Heart right ventricle (tissue), 16 donors: ENCODE results near the gene MED29. TPM values are rescaled to one million over a fixed set of nuclear protein-coding genes. Genes with fewer than 3 reads are reported as not detected.

Experiments used
- ATAC-seq, 8 donors: fragments of 200-7000 bp; cut with Tn5 transposase; one replicate each; pipeline ENCODE4 v1.9.1; 2020; ENCODE audit warnings: mild to moderate bottlenecking in 8 of 8, moderate library complexity in 8 of 8, moderate number of reproducible peaks in 1 of 8
- DNase-seq, 2 donors: peaks; one replicate each; pipeline ENCODE4 v3.0.0-alpha.2; 2020
- H3K27ac ChIP-seq, 10 donors: fragments of 200-600 bp; sonication (generic) in 2 of 10; one replicate each; pipeline versions ENCODE4 v1.5.0 to v1.8.0; 2020 to 2022; ENCODE audit warnings: mild to moderate bottlenecking in 3 of 10
- H3K27me3 ChIP-seq, 7 donors: fragments of 200-600 bp; one replicate each; pipeline ENCODE4 v1.8.0; 2021 to 2022; ENCODE audit warnings: mild to moderate bottlenecking in 2 of 7
- H3K36me3 ChIP-seq, 9 donors: fragments of 200-600 bp; sonication (generic) in 1 of 9; one replicate each; pipeline versions ENCODE4 v1.5.0 to v1.8.0; 2020 to 2022; ENCODE audit warnings: mild to moderate bottlenecking in 2 of 9
- H3K4me1 ChIP-seq, 9 donors: fragments of 200-600 bp; sonication (generic) in 1 of 9; one replicate each; pipeline versions ENCODE4 v1.5.0 to v1.8.0; 2020 to 2022; ENCODE audit warnings: mild to moderate bottlenecking in 4 of 9
- H3K4me3 ChIP-seq, 10 donors: fragments of 200-600 bp; sonication (generic) in 2 of 10; one replicate each; pipeline versions ENCODE4 v1.5.0 to v1.8.0; 2020 to 2022; ENCODE audit warnings: mild to moderate bottlenecking in 7 of 10, moderate library complexity in 2 of 10
- H3K9me3 ChIP-seq, 11 donors: fragments of 200-600 bp in 10 of 11; sonication (generic) in 2 of 11; one replicate each; pipeline versions ENCODE4 v1.5.0 to v1.8.0; 2013 to 2022; ENCODE audit warnings: mild to moderate bottlenecking in 2 of 11, control low read depth in 1 of 11, moderate library complexity in 1 of 11
- WGBS, 2 donors: extraction: QIAGEN DNeasy Blood & Tissue Kit; methylation state at CpG; one replicate each; pipeline ENCODE4 v1.1.7; 2013; ENCODE audit warnings: inconsistent platforms in 1 of 2; 5-methylcytosine and 5-hydroxymethylcytosine counted together
- intact Hi-C, 10 donors: fragments of 100-400 bp; cut with DNase I; formaldehyde crosslinking; loops; one replicate each; pipeline versions ENCODE4 v1.11.1 to v1.14.2; 2022
- polyA plus RNA-seq, 2 donors: library from polyadenylated mRNA; stranded (reverse); fragments of 200-250 nt; gene quantifications; one replicate each; pipeline ENCODE4 v1.2.3, GENCODE V29; 2013
- total RNA-seq, 10 donors: library from RNA; stranded (reverse); fragmentation: NEBNext Ultra II Directional in 3 of 10; extraction: Animal tissue kit (Norgen Biotek cat#: 25700) in 3 of 10; gene quantifications; one replicate each; pipeline versions ENCODE4 v1.2.1 to v1.2.4, GENCODE V29; 2021 to 2023
- TF ChIP-seq, protein P1 (sequence below), 9 donors: fragments of 200-600 bp; sonication (generic) in 2 of 9; IDR thresholded peaks; one replicate each; pipeline versions ENCODE4 v1.5.0 to v1.8.0; 2021 to 2022; ENCODE audit warnings: antibody characterized with exemption in 9 of 9, mild to moderate bottlenecking in 5 of 9, moderate library complexity in 1 of 9
- donor health status: Arrhythmogenic right ventricular cardiomyopathy.
- donor health status: ischemic (EF 13 %, LVEDD 7.1; RV severe dilation, severe dysfunction).
- donor health status: healthy with polysubstance abuse.
- donor health status: DM: no; HTN: yes; CAD: no.
- donor health status: DM: no; HTN: no; CAD: no.
- donor health status: ischemic (EF 25% LVEDD 6.9; RV normal size, moderate dysfunction).
- donor health status: ischemic (EF 25% LVEDD 5.7; RV mildly dilated, moderate dysfunction).
- donor health status: healthy.
- donor health status: DM: yes; HTN: yes; CAD: no.
- donor health status: Ischemic cardiomyopathy.
- donor health status: ischemic (EF 35%, LVEDD 5.7; RV mildly dilated, moderate dysfunction).
- donor health status: nonischemic (EF 11% LVEDD 7.7; RV severe dilation, severe dysfunction).
- donor health status: DM: yes; HTN: yes; CAD: no.
- donor health status: PGD.
- donor health status: ischemic (EF 29% LVEDD 5.4; RV normal size, mild dysfunction).
- donor health status: nonischemic (EF 23%, LVEDD 6.1; RV moderate dilation, normal function).

Gene MED29
- total and polyA plus RNA-seq, 12 donors, result 16.2 to 32.3 (median 27.1) TPM

DNA sequence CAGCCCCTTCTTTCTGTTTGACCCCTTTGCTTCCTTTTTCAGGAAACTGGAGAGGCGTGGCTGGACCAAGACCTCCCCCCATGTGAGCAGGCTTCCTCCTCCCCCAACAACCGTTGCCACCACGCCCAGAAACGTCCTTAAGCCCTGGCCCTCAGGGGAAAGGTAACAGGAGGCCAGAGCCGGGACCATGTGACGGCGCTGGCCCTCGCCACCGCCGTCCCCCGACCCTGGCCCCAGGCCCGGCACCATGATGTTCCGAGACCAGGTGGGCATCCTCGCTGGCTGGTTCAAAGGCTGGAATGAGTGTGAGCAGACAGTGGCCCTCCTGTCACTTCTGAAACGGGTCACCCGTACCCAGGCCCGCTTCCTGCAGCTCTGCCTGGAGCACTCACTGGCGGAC is 34.5 kb upstream of the MED29 start:
- Histone ChIP-seq H3K27me3 (no peaks in the 10 kb centered on the region), H3K4me3 (no peak overlapping the region), H3K36me3 (peaks cover 0 to 100% (median 58%) of the 10 kb centered on the region in 9 donors), H3K9me3 (no peaks in the 10 kb centered on the region), H3K27ac (no peak overlapping the region), H3K4me1 (peaks cover 0 to 14% (median 7%) of the 10 kb centered on the region in 9 donors)
- WGBS, 2 donors, result 86 to 88% methylated on average over 18 of the region's 18 CpGs
- intact Hi-C loops, result no loop called here
- TF ChIP-seq, protein P1, sequence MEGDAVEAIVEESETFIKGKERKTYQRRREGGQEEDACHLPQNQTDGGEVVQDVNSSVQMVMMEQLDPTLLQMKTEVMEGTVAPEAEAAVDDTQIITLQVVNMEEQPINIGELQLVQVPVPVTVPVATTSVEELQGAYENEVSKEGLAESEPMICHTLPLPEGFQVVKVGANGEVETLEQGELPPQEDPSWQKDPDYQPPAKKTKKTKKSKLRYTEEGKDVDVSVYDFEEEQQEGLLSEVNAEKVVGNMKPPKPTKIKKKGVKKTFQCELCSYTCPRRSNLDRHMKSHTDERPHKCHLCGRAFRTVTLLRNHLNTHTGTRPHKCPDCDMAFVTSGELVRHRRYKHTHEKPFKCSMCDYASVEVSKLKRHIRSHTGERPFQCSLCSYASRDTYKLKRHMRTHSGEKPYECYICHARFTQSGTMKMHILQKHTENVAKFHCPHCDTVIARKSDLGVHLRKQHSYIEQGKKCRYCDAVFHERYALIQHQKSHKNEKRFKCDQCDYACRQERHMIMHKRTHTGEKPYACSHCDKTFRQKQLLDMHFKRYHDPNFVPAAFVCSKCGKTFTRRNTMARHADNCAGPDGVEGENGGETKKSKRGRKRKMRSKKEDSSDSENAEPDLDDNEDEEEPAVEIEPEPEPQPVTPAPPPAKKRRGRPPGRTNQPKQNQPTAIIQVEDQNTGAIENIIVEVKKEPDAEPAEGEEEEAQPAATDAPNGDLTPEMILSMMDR (IDR thresholded peaks at IDR 0.05), result no peak
- DNase-seq, result no peak
- no peak for ATAC-seq

DNA sequence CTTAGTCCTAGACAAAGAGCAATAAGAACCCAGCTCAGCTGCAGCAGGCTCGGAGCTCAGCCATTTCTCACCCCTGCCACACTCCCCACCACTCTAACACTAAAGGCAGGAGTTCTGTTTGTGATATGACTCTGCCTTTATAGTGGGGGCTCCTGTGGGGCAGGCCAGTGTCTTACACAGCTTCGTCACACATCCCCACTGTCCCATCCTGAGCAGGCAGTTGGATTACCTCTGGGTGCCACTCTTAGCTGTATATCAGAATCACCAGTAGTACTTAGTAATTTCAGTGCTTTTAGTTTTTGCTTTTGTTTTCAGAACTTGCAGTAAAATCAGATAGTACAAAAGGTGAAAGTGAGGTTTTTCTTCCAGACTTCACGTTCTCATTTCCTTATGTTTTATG is 32.2 kb upstream of the MED29 start:
- no peaks in the 10 kb centered on the region for H3K9me3 ChIP-seq
- DNase-seq, result no peak
- H3K36me3 ChIP-seq, result peaks cover 0 to 100% (median 67%) of the 10 kb centered on the region in 9 donors
- intact Hi-C loops, result no loop called here
- 95 to 97% methylated on average over 3 of the region's 3 CpGs for WGBS, 2 donors
- peaks cover 3 to 20% (median 15%) of the 10 kb centered on the region in 9 donors for H3K4me1 ChIP-seq
- H3K27ac ChIP-seq, result no peak overlapping the region
- H3K4me3 ChIP-seq, result no peak overlapping the region
- H3K27me3 ChIP-seq, result no peaks in the 10 kb centered on the region
- TF ChIP-seq, protein P1 (IDR thresholded peaks at IDR 0.05), result no peak
- ATAC-seq, result no peak

DNA sequence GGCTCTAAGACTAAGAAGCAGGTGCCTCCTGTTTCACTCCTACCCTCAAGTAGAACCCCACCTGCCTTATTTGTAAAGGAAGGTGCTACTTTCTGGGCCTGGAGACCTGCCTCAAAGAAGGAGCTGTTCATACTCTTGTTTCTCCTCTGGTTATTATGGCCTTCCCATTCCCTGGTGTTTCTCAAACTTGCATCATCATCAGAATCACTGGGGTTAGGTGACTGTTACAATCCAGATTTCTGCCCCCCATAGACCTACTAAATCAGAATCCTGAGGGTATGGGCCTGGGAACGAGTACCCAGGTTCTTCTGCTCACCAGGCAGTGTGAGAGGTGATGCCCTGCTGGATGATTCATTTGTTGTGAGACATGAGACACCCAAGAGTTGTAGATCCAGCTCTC is 30.6 kb upstream of the MED29 start:
- Histone ChIP-seq H3K9me3 (no peaks in the 10 kb centered on the region), H3K36me3 (peaks cover 0 to 100% (median 55%) of the 10 kb centered on the region in 9 donors), H3K27me3 (no peaks in the 10 kb centered on the region), H3K4me3 (no peak overlapping the region), H3K4me1 (peaks cover 3 to 24% (median 20%) of the 10 kb centered on the region in 9 donors), H3K27ac (no peak overlapping the region)
- intact Hi-C loops, result no loop called here
- ATAC-seq (no peak), DNase-seq (no peak)
- TF ChIP-seq, protein P1 (IDR thresholded peaks at IDR 0.05), result no peak
- WGBS, 2 donors, result 91 to 95% methylated on average over 1 of the region's 1 CpG

DNA sequence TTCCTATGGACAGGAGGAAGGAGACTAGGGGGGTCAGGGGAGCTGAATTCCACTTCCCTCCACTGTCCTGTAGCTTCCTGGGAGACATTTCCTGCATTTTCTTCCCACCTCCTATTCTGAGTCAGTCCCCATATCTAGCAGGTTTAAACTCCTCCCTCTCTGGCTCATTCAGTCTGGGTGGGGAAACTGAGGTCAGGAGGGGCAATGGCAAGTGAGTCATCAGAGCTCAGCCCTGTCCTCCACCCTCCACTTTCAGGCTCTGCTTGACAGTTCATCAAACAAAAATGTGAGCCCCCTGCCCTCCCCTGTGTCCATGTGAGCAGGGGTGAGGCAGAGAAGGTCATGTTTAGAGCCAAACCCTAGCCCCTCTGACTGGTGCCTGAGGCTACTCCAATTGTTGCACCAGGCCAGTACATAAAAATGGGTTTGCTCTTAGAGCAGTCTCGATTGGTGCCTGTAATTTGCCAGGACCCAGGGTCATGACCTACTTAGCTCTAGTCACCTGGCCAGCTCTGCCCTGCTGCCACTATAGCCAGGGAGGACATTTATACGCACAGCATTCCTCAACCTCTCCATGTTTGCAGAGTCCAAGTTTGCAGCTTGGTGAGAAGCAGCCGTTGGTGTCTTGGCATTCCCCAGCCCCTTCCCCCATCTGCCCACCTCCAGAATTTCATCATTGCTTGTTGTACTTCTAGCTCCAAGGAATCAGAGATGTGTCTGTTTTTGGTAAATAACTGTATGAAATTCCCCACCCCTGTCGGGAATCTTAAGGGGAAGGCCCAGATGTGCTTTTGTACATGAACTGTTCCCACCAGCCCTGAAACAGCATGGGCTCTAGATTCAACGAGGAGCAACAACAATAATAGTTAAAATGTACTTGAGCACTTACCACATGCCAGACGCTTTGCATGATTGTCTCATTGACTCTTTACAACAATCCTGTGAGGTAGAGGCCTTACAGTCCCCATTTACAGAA is 28.2 kb upstream of the MED29 start:
- Histone ChIP-seq H3K27me3 (no peaks in the 10 kb centered on the region), H3K4me1 (peaks cover 3 to 24% (median 20%) of the 10 kb centered on the region in 9 donors), H3K36me3 (peaks cover 0 to 96% (median 33%) of the 10 kb centered on the region in 9 donors), H3K4me3 (no peak overlapping the region), H3K9me3 (no peaks in the 10 kb centered on the region), H3K27ac (peak overlapping the region in 7 of 10 donors; percentile 0 to 50 (median 22))
- intact Hi-C loops, result no loop called here
- peak in 7 of 8 donors; percentile 9 to 64 (median 39) for ATAC-seq
- DNase-seq, result no peak
- 66 to 72% methylated on average over 6 of the region's 6 CpGs for WGBS, 2 donors
- TF ChIP-seq, protein P1 (IDR thresholded peaks at IDR 0.05), result no peak
